ENCODE measurements around the gene SSBP3.
A peak's percentile ranks its signal among the peaks of the same experiment; 100 is the strongest.

Gene SSBP3

DNA sequence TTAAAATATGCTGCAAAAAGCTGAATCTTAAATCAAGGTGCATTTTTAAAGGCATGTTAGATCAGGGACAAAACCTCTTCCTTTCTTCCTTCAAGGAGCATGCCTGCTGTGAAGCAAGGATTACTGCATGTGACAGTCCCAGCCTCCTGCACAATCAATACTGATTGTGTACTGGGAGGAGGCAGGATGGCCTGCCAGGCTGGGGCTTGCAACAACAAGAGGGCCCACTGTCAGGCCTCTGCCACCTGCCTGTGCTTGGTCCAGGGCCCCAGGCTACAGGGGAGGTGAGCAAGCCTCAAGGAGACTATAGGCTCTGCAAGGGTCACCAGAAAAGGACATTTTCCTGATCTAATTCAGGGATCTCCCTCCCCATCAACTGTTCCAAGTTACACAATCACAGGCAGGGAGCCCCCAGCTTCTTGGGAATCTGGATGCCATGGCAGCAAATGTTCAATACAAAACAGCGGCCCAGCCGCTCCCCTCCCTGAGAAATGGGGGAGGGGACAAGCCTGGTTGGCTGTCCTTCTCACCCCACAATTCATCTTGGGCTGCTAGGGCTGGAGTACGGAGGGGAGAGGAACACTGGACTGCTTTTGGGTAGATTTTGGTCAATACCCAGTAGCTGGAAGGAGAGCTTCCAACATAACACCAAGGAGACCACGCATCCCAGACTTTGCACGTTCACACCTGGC lies 76.7 kb downstream of the SSBP3 start:
- no peak for DNase-seq (ENCODE audit: low spot score)

DNA sequence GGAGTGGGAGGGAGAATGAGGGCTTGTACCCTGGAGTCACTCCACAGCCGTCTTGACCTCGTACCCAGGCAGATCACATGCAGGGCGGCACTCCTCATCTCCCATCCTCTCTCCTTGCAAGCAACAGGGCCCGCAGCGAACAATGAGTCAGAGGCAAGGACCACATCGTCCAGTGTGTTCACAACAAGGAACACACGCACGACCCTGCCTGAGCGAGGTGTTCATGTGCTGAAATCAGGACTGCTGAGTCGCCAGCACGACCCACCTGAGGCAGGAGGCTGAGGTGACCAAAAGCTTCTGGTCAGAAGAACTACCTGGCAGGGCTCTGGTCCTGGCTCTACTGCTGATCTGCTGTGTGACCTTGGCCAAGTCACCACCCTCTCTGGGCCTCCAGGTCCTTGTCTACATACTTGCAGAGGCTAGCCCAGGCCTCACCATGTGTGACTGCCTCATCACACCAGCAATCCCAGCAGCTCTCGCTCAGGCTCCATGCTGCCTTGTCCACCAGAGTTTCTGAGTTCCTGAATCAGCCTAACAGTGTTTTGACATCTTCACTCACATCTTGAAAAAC lies 78.0 kb downstream of the SSBP3 start:
- no peak for DNase-seq (ENCODE audit: low spot score)

GRCh38 chr1:54327386-54328065 lies 78.7 kb downstream of the SSBP3 start:
- no peak for DNase-seq (ENCODE audit: low spot score)

GRCh38 chr1:54326543-54327385 lies 79.4 kb downstream of the SSBP3 start:
- no peak for DNase-seq (ENCODE audit: low spot score)

DNA sequence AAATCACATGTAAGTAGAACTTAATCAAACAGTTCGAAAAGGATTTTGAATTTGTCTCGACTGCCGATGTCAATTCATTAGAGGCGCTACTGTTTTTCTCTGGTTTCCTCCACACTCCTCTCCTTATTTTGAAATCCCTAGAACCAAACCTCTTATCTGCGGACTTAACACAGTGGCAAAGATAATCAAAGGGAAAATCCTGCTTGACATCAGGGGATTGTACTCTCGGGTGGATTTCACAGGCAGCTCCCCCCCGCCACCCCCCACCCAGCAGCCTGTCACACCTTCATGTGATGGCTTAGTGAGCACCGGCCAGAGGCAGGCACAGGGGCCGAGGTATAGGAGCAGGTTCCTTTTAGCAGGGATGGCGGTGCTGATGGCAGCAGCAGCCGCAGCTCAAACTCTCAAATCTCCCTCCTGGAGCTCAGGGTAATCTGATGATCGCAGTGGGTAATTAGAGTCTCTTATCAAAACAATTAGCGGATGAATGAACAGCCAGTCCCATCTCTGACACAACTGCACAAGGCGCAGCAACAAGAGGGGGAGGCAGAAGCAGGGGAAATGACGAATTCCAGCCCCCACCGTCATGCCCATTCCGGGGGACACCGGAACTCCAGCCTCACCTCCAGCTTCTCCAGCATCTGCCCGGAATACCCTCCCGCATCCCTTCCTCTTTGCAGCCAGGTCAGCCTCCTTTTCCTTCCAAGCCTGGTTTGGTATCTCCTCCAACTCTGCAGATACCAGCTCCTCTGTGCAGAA lies 80.3 kb downstream of the SSBP3 start:
- no peak for DNase-seq (ENCODE audit: low spot score)

DNA sequence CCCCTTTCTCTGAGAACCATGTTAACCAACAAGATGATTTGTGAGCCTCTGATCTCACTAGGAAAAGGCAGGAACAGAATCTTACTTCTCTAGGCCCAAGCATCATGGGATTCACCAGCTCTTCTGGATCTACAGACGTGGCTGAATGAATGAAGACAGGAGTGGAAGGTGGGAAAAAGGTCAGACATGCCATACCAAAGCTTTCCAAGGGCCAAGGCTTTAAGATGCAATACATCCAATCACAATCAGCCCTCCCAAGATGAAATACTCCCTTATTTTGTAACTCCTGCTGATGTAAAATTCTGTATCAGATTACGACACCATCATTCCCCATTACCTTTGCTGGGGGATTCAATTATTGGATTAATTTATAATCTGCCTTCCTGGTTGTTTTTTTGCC lies 80.9 kb downstream of the SSBP3 start:
- no peak for DNase-seq (ENCODE audit: low spot score)

DNA sequence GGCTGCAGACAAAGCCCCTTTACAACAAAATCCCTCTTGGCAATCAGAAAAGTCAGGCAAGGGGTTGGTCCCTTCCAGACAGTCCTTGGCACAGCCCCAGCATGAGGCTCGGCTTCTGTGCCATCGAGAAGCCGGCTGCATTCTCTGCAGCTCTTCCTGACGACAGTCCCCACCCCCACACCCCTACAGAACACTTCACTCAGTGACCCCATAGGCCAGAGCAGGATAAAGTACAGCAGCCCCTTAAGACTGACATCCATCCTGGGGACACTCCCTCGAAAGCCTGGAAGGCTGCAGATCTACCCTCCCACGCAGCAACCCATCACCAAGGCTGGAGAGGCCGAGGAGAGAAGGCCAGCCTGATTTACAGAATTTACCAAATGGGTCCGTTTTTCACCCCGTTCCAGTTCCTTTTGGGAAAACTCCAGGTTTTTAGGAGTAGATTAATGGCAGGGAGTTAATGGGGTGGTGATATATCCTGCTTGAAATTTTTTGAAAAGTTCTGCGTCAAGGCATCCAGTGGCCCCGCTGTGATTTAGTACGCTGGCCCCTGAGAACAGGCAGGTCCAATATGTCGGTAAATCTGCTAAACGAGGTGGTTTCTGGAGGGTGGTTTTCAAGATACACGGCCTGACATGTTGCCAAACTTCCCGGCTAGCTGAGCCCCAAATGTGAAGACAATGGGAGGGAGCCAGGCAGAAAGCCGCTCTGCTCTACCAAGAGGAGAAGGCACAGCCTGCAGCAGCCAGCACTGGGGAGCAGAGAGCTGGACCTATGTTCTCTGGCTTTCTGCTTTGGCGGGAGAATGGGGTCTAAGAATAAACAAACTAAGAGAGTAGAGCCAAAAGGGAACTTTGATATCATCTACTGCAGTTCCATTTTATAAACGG lies 81.7 kb downstream of the SSBP3 start:
- peak; percentile 55 for DNase-seq (ENCODE audit: low spot score)

DNA sequence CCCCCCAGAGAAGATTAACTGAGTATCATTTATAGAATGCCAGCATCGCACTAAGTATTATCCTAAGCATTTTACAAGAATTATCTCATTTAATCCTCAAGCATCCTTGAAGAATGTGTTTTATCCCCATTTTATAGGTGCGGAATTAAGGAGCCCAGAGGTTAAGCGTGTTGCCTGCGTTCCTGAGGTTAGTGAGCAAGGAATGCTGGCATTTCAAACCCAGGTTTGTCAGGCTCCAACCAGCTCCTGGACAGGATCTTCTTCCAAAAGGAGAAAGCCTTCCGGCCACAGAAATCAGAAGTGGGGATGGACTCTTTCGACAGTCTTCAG lies 82.3 kb downstream of the SSBP3 start:
- DNase-seq (ENCODE audit: low spot score) = no peak

DNA sequence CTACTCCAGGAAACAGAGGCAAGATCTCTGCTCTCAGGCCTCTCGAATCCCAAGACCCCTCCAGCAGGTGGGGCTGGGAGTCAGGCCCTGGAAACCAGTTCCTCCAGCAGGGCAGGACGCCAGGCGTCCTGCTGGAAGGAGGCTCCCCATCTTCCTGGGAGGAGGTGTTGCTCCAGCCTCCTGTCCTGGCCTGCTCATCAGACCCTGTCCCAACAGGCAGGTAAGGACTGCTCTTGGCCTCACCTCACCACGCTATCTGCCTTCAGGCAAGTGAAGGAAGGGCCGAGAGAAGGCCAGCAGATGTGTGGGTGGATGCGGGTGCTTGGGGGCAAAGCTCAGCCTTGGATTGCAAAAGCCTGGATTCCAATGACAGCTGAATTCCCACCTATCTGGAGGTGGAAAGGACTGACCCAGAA lies 82.9 kb downstream of the SSBP3 start:
- no peak for DNase-seq (ENCODE audit: low spot score)

- no peak for DNase-seq (ENCODE audit: low spot score)
These were observed 87.9 kb downstream of the SSBP3 start for GRCh38 chr1:54318246-54318814.

DNA sequence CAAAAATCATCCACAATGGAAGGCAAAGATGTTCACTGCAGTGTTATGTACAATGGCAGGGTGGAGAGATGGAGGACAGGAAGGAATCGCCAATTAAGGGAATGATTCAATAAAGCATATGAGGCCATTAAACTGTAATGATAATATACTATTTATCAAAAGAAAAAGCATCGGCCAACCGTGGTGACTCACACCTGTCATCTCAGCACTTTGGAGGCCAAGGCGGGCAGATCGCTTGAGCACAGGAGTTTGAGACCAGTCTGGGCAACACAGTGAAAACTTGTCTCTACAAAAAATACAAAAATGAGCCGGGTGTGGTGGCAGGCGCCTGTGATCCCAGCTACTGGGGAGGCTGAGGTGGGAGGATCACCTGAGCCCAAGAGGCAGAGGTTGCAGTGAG lies 89.1 kb downstream of the SSBP3 start:
- no peak for DNase-seq (ENCODE audit: low spot score)

GRCh38 chr1:54315099-54315498 lies 91.1 kb downstream of the SSBP3 start:
- peak; percentile 66 for DNase-seq (ENCODE audit: low spot score)

DNA sequence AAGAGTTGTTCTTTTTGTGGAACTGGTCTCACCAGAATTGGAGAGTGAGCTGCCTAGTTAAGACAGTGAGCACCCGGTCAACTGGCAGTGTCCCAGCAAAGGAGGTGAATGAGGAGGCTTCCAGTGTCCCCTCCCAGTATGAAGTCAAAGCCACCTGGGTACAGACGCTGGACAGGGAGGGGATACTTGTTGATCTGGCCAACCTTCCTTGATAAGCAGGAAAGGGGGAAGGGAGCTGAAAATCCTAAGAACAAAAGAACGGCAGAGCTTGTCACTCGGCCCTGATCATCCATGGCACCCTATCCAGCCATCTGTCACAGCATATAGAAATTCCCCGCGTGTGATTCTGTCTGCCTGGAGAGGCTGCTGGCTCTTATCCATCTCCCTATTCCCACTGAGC lies 91.5 kb downstream of the SSBP3 start:
- peak; percentile 69 for DNase-seq (ENCODE audit: low spot score)

GRCh38 chr1:54312796-54313316 lies 93.3 kb downstream of the SSBP3 start:
- no peak for DNase-seq (ENCODE audit: low spot score)

DNA sequence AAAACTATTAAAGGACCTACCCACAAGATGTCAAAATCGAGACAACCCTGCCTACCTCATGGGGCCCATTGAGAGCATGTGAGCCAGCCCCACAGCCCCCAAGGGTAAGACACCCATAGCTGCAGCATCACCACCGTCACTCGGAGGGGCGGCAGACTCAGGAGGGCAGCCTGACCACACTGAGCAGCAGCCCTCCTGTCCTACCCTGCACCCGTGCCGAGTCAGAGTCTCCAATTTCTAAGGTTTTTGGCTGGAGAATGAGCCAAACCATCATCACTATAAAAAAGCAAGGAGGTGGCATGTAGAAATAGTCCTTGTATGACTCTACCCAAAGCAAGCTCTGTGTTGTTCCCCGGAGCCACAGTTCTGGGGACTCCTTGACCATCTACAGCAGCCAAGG lies 94.7 kb downstream of the SSBP3 start:
- DNase-seq (ENCODE audit: low spot score) = no peak

GRCh38 chr1:54310439-54311328 lies 95.5 kb downstream of the SSBP3 start:
- peak; percentile 57 for DNase-seq (ENCODE audit: low spot score)

DNA sequence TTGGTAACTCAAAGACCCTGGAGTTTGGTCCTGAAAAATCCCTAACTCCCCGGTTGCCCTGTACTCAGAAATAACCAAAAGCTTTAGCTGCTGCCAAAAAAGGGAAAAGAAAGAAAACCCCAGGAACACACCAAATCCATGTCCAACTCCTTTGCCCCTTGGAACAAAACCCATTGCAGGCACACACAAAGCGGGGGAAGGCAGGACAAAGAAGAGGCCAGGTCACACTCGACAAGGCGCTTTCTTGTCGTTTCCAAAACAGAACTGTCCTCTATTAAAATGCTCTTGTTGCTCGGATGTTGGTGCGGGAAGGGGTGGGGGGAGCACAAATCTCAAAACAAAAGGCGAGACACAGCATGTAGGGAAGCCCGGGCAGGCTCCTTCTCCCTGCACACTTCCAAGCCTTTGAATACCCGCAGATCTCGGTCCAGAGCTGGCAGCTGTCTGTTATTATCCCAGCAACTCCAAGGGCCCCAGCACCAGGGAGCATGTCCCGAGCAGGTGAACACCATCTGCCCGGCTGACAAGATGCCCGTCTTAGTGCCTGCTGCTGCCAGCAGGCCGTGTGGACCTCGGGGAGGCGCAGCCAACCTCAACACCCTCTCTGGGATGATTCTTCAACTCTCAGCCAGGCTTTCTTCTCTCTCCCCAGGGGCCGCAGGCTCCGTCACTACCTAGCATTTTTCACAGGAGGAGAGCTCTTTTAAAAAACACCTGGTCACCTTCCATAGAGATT lies 96.4 kb downstream of the SSBP3 start:
- peak; percentile 93 for DNase-seq (ENCODE audit: low spot score)

- DNase-seq (ENCODE audit: low spot score) = no peak
These were observed 98.9 kb downstream of the SSBP3 start for GRCh38 chr1:54307305-54307704.

Data from cerebellar cortex (tissue), 1 donor.